Lower leg skin (tissue), 4 donors: ENCODE data around the gene REXO1. TPM values are rescaled to one million over a fixed set of nuclear protein-coding genes. Genes with fewer than 3 reads are reported as not detected.

Experiments used
- DNase-seq, 2 donors: peaks; one replicate each; pipeline ENCODE4 v3.0.0-alpha.2; 2019; ENCODE audit warnings: low spot score in 2 of 2
- H3K4me3 ChIP-seq: fragments of 200-600 bp; sonication (generic); 2 replicates; pipeline ENCODE4 v1.5.1; 2017; ENCODE audit warnings: mild to moderate bottlenecking, low read depth; ENCODE audit not compliant: poor library complexity, severe bottlenecking
- POLR2A ChIP-seq, 2 donors: fragments of 450-650 bp; IDR thresholded peaks; one replicate each; pipeline ENCODE4 v1.6.1; 2016 to 2017; ENCODE audit warnings: antibody characterized with exemption in 2 of 2, mild to moderate bottlenecking in 1 of 2, moderate library complexity in 1 of 2
- WGBS, 2 donors: methylation state at CpG; one replicate each; pipeline ENCODE4 v1.1.5; 2018; 5-methylcytosine and 5-hydroxymethylcytosine counted together
- intact Hi-C: fragments of 100-400 bp; cut with DNase I; formaldehyde crosslinking; loops from one replicate; pipeline ENCODE4 v1.15.0; 2023; ENCODE audit warnings: low total_unique reads
- total RNA-seq, 4 donors: library from RNA; depleted of rRNA; stranded (reverse); fragments of >200 nt; gene quantifications; one replicate each; pipeline ENCODE4 v1.1.0, GENCODE V29; 2016
- TF ChIP-seq, protein P1 (sequence below), 3 donors: fragments of 450-650 bp; IDR thresholded peaks; one replicate each; pipeline ENCODE4 v1.5.1; 2016; ENCODE audit warnings: antibody characterized with exemption in 3 of 3, mild to moderate bottlenecking in 3 of 3, moderate library complexity in 2 of 3

Gene REXO1
- total RNA-seq, 4 donors from 2014 or later, result 32.9 to 51.1 (median 41.2) TPM

DNA sequence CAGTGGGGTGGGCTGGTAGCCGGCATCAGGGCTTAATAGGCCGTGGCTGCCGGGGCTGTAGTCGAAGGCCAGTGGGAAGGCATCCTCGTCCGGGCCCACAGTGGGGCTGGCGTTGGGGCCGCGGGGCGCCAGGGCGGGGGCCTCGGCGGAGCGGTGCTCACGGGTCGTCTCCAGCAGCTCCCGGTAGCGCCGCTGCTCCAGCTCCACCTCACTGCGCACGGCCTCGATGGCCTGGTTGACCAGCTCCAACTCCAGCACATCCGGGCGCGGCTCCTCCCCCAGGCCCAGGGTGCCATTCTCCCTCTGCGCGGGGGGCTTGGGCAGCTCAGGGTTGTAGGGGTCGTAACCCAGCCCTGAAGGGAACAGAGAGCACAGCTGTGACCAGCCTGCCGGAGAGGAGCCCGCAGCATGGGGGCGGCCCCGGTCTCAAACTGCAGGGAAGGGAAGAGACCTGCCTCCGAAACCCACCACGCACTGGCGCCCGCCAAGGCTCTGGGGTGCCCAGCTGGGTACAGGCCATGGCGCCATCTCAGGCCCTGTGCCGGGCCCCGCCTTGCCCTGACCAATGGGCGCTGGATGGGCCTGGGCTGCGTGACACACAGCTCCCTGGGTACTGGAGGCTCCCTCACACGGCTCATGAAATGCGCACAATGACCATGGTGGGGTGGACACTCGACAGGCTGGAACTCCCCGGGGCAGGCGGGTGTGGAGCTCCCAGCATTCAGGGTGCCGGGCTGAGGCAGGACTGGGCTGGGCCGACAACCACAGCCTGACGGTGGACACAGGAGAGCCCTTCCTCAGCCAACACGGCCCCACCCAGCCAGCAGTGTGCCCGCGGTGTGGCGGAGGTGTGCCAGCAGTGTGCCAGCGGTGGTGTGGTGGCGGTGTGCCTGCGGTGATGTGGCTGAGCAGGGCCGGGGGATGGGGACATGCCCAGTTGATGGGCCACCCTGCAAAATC, 19.7 kb downstream of the REXO1 start:
- TF ChIP-seq, protein P1, sequence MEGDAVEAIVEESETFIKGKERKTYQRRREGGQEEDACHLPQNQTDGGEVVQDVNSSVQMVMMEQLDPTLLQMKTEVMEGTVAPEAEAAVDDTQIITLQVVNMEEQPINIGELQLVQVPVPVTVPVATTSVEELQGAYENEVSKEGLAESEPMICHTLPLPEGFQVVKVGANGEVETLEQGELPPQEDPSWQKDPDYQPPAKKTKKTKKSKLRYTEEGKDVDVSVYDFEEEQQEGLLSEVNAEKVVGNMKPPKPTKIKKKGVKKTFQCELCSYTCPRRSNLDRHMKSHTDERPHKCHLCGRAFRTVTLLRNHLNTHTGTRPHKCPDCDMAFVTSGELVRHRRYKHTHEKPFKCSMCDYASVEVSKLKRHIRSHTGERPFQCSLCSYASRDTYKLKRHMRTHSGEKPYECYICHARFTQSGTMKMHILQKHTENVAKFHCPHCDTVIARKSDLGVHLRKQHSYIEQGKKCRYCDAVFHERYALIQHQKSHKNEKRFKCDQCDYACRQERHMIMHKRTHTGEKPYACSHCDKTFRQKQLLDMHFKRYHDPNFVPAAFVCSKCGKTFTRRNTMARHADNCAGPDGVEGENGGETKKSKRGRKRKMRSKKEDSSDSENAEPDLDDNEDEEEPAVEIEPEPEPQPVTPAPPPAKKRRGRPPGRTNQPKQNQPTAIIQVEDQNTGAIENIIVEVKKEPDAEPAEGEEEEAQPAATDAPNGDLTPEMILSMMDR (IDR thresholded peaks at IDR 0.05), result no peak
- TF ChIP-seq POLR2A (IDR thresholded peaks at IDR 0.05), result no peak

DNA sequence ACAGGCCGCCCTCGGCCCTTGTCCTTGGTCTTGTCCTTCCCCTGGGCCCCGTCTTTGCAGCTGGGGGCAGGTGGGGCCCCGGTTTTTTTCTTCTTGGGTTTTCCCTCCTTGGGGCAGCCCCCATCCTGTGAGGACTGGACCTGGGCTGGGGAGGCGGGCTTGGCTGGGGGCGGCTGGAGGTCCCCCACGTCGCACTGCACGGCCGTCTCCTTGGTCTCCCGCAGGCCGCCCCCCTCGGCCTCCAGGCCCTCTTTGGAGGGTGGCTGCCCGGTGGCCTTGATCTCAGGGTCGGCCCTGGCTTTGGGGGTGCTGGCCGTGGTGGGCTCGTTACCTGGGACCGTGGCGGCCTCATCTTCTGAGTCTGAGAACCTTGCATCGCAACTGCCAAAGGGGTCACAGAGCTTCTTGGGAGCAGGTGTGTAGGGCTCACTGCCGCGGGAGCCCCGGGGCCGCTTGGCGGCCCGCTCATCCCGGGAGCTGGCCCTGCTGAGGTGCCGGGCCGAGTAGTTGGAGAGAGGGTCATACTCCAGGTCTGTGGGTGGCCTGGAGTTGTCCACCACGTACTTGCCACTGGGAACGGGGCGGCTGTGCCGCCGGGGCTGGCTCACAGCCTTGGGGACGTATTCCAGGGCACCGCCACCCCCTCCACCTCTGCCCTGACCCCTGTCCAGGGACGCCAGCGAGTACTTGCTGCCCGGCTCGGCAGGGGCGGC, 20.6 kb downstream of the REXO1 start:
- no peak for TF ChIP-seq POLR2A (IDR thresholded peaks at IDR 0.05)
- TF ChIP-seq, protein P1 (IDR thresholded peaks at IDR 0.05), result no peak
- intact Hi-C loops, result no loop called here
- no peak for DNase-seq
- WGBS, 2 donors, result 88 to 89% methylated on average over 32 to 38 of the region's 41 CpGs
- H3K4me3 ChIP-seq, result no peak overlapping the region

More for the DNA sequence above, 19.7 kb downstream of the REXO1 start:
- no peak overlapping the region for H3K4me3 ChIP-seq
- WGBS, 2 donors, result 78 to 84% methylated on average over 23 to 48 of the region's 57 CpGs
- DNase-seq, result no peak
- intact Hi-C loops, result no loop called here

DNA sequence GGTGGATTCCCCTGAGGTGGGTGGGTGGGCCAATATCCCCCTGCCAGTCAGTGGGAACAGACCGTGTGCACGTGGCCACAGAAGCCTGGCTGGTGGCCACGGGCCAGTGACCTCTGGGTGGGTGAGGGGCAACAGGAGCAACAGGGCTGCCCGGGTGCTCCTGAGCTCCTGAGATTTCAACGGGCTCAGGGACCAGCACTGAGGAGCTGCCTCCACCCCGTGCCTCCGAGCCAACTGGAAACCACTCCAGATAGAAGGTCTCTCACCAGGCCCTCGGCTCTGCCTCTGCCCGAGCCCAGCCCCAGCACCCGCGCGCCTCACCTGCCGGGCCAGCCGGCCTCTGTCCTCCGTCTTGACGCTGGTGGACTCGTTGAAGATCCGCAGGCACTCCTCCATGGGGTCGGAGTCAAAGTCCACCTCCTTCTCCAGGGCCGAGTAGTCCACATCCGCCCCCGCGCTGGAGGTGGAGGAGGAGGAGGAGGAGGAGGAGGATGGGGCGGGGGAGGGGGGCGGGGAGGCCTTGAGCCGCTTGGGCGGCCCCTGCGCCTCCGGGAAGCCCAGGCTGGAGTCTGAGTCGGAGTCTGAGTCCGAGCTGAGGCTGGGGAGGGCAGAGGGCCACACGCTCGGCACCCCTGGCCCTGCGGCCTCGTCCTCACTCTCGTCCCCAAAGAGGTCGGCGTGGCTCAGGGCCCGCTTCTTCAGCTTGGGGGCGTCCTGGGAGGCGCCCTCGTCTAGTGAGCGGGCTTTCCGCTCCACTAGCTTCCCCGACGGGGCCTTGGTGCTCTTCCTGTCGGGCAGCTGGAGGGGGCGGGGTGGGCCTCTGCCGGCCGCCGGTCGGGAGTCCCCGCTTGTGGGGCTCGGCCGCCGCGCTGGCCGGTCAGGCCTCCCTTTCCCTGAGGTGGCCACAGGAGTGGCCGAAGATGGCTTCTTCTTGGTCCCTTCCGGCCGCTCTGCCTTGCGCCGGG, 21.4 kb downstream of the REXO1 start:
- TF ChIP-seq POLR2A (IDR thresholded peaks at IDR 0.05), result no peak
- TF ChIP-seq, protein P1 (IDR thresholded peaks at IDR 0.05), result no peak
- DNase-seq, result no peak
- 77 to 80% methylated on average over 43 to 63 of the region's 63 CpGs for WGBS, 2 donors
- H3K4me3 ChIP-seq, result no peak overlapping the region
- intact Hi-C loops, result no loop called here

DNA sequence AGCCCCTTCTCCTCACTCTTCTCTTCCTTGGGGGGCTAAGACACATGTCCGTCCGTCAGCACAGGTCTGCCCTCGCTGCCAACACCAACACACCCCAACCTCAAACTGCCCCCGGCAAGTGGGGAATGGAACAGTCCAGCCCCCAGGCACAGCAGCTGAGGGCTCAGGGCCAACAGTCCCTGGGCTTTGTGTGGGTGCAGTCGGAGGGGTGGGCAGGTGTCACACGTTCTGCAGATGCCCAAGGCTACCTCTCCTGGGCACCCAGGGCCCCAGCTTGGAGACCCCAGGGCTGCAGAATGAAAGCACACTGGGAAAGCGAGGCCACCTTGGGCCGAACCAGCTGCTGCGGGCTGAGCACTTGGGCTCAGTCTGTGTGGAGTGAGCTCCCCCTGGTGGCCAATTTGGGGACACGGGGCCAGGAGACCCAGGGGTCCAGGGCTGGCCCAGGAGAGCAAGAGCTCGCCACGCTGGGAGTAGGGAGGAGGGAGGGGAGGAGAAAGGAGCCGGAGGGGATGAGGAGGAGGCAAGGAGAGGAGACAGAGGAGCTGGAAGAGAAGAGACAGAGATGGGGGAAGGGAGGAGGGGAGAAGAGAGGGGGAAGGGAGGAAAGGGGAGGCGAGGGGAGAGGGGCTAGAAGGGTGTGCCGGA, 22.2 kb downstream of the REXO1 start:
- no peak for TF ChIP-seq POLR2A (IDR thresholded peaks at IDR 0.05)
- TF ChIP-seq, protein P1 (IDR thresholded peaks at IDR 0.05), result peak in 1 of 3 donors; percentile 76
- no peak overlapping the region for H3K4me3 ChIP-seq
- 19 to 26% methylated on average over 15 of the region's 15 CpGs for WGBS, 2 donors
- intact Hi-C loops, result no loop called here
- peak; percentile 41 to 94 for DNase-seq

DNA sequence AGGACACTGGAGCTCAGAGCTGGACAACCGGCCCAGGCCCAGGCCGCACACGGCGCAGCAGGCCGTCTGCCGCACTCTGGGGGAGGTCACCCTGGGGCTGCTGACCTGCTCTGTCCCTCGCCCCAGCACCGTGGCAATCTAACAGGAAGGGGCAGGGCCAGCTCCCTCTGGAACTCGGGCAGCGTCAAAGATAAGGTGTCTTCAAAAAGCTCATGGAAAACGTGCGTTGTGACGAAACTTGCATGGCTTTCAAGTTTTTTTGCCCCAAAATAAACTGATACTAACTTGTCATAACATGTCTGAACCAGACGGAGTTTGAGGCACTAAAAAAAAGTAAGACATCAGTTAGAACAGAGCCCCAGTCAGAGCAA, 24.0 kb downstream of the REXO1 start:
- no peak for DNase-seq
- no peak for TF ChIP-seq POLR2A (IDR thresholded peaks at IDR 0.05)
- TF ChIP-seq, protein P1 (IDR thresholded peaks at IDR 0.05), result no peak
- no peak overlapping the region for H3K4me3 ChIP-seq
- intact Hi-C loops, result no loop called here
- 82 to 88% methylated on average over 14 of the region's 14 CpGs for WGBS, 2 donors
